SH-SY5Y (cell line): Measurements from ENCODE around the gene SGCD.

Experiments used
- GATA2 ChIP-seq: IDR thresholded peaks from 2 replicates; pipeline ENCODE4 v1.6.1; 2011; ENCODE audit warnings: mild to moderate bottlenecking, low read depth, low read length
- GATA3 ChIP-seq: IDR thresholded peaks from 2 replicates; pipeline ENCODE4 v1.6.1; 2011; ENCODE audit warnings: low read depth, mild to moderate bottlenecking, low read length, moderate library complexity

SGCD gene

GRCh38 chr5:156526081-156526925 lies 199.3 kb downstream of the SGCD start:
- TF ChIP-seq GATA2: no peak
- no peak for TF ChIP-seq GATA3

- TF ChIP-seq GATA3 (no peak), GATA2 (no peak)
These were observed 200.6 kb downstream of the SGCD start for GRCh38 chr5:156527611-156528010.

- TF ChIP-seq GATA2 (no peak), GATA3 (no peak)
These were observed 201.7 kb downstream of the SGCD start for GRCh38 chr5:156528673-156529072.

- TF ChIP-seq GATA2 (no peak), GATA3 (no peak)
These were observed 202.9 kb downstream of the SGCD start for GRCh38 chr5:156529892-156530291.

GRCh38 chr5:156531199-156531598 lies 204.2 kb downstream of the SGCD start:
- TF ChIP-seq GATA2 (no peak), GATA3 (no peak)

- TF ChIP-seq GATA2: no peak
- no peak for TF ChIP-seq GATA3
These were observed 206.0 kb downstream of the SGCD start for GRCh38 chr5:156532921-156533320.

GRCh38 chr5:156534085-156534484 lies 207.1 kb downstream of the SGCD start:
- no peak for TF ChIP-seq GATA2
- no peak for TF ChIP-seq GATA3

GRCh38 chr5:156534906-156535485 lies 208.0 kb downstream of the SGCD start:
- TF ChIP-seq GATA2: no peak
- no peak for TF ChIP-seq GATA3

- TF ChIP-seq GATA3 (no peak), GATA2 (no peak)
These were observed 213.5 kb downstream of the SGCD start for GRCh38 chr5:156540491-156540890.

GRCh38 chr5:156541582-156541981 lies 214.6 kb downstream of the SGCD start:
- no peak for TF ChIP-seq GATA2
- TF ChIP-seq GATA3: no peak

- TF ChIP-seq GATA3: peak; percentile 92
- peak; percentile 97 for TF ChIP-seq GATA2
These were observed 216.6 kb downstream of the SGCD start for GRCh38 chr5:156543348-156544145.

GRCh38 chr5:156552855-156553358 lies 225.9 kb downstream of the SGCD start:
- no peak for TF ChIP-seq GATA3
- no peak for TF ChIP-seq GATA2

- TF ChIP-seq GATA2 (no peak), GATA3 (no peak)
These were observed 229.9 kb downstream of the SGCD start for GRCh38 chr5:156556666-156557406.
